ENCODE data around the gene MAT2B.

The MAT2B gene

DNA sequence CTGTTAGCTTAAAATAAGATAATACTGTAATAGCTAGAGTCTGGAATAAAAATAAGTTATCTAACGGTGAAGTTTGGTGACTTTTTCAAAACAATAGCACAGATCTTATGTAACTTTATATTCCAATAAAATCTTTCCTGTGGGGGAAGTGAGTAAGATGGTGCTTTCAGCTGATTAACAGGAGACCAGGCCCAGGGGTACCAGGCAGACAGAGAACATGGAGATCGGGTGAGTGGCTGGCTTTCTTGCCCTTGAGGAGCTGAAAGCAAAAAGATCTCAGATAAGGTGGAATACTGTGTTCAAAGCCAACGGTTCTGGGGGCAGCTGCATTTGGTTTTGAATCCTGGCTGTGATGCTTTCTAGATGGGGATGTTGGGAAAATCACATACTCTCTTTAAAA, 61.3 kb downstream of the MAT2B start:
- TF ChIP-seq, protein P1, sequence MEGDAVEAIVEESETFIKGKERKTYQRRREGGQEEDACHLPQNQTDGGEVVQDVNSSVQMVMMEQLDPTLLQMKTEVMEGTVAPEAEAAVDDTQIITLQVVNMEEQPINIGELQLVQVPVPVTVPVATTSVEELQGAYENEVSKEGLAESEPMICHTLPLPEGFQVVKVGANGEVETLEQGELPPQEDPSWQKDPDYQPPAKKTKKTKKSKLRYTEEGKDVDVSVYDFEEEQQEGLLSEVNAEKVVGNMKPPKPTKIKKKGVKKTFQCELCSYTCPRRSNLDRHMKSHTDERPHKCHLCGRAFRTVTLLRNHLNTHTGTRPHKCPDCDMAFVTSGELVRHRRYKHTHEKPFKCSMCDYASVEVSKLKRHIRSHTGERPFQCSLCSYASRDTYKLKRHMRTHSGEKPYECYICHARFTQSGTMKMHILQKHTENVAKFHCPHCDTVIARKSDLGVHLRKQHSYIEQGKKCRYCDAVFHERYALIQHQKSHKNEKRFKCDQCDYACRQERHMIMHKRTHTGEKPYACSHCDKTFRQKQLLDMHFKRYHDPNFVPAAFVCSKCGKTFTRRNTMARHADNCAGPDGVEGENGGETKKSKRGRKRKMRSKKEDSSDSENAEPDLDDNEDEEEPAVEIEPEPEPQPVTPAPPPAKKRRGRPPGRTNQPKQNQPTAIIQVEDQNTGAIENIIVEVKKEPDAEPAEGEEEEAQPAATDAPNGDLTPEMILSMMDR (IDR thresholded peaks at IDR 0.05; ENCODE audit: low read depth, low read length), result no peak

DNA sequence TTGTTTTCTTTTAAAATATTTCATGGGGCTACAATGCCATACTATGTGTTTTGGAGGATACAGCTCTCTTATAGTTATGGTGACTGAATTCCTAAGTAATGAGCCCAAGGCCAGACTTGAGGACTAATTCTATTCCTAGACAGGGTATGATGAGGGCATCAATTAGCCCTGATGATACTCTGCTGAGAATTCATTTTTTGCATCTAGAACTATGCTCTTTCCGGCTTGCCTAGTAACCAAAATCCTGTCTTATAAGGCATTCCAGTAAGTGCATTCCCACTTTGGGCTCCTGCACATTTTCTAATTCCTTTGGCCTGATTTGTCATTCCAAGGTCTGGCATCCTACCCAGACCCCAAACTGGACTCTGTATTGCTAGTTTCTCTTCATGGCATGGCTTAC, 62.4 kb downstream of the MAT2B start:
- DNase-seq (ENCODE audit: extremely low read depth, low read depth), result no peak
- TF ChIP-seq, protein P1 (IDR thresholded peaks at IDR 0.05; ENCODE audit: low read depth, low read length), result no peak

More for the DNA sequence above, 61.3 kb downstream of the MAT2B start:
- DNase-seq (ENCODE audit: extremely low read depth, low read depth), result no peak
